TTC549 (cell line): Measurements from ENCODE around the gene FRZB.
"Not testable (repeated sequence)": the region's sequence is repeated elsewhere in the genome, so short reads cannot be mapped to it uniquely, and the experiment has no call there.

ENCODE experiments used
- FAIRE-seq: peaks from 2 replicates; lab custom pipeline; 2012; peaks lifted over from hg19 to GRCh38; lab: Jason Lieb, UNC

Gene FRZB, protein sequence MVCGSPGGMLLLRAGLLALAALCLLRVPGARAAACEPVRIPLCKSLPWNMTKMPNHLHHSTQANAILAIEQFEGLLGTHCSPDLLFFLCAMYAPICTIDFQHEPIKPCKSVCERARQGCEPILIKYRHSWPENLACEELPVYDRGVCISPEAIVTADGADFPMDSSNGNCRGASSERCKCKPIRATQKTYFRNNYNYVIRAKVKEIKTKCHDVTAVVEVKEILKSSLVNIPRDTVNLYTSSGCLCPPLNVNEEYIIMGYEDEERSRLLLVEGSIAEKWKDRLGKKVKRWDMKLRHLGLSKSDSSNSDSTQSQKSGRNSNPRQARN

DNA sequence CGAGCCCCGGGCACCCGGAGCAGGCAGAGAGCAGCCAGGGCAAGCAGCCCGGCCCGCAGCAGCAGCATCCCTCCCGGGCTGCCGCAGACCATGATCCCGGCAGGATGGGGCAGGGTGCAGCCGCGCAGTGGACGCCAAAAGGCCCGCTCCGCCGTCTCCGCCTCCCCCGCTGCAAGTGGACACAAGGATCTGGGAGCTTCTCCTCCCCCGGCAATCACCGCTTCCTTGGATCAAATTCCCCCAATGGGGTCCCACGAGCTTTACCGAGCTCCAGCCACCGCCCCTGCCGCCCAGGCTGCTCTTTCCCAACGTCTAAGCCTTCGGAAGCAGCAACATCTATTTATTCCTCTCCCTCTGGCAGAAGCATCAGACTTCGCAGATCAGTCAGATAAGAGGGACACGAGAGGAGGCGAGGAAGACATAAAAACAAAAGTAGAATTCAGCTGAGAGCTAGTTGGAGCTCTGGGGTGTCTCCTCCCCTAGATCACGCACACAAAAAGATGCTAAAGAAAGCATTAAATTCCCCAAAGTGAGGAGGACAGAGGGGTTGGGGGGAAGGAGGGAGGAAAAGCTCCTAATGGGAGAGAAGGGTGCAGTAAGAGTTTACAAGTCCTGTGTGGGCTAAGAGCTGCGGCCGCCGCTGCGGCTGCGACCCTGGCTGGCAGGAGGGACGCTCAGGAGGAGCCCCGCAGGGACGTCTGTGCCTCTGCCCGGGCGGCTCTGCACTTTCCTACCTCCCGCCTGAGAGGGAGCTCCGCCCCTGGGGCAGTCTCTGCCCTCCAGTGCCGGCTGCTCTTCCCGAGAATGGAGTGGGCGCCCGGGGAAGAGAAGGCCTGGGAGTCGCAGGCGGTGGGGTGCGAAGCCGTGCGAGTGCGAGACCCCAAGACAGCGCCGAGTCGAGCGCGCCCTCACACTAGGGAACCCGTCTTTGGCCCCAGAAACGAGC is at the start of gene FRZB:
TSS of gene FRZB (minus strand) at position 177 of the 946 bp plus-strand sequence. CDS start at position 92, 85 bp downstream.
- FAIRE-seq = no peak

DNA sequence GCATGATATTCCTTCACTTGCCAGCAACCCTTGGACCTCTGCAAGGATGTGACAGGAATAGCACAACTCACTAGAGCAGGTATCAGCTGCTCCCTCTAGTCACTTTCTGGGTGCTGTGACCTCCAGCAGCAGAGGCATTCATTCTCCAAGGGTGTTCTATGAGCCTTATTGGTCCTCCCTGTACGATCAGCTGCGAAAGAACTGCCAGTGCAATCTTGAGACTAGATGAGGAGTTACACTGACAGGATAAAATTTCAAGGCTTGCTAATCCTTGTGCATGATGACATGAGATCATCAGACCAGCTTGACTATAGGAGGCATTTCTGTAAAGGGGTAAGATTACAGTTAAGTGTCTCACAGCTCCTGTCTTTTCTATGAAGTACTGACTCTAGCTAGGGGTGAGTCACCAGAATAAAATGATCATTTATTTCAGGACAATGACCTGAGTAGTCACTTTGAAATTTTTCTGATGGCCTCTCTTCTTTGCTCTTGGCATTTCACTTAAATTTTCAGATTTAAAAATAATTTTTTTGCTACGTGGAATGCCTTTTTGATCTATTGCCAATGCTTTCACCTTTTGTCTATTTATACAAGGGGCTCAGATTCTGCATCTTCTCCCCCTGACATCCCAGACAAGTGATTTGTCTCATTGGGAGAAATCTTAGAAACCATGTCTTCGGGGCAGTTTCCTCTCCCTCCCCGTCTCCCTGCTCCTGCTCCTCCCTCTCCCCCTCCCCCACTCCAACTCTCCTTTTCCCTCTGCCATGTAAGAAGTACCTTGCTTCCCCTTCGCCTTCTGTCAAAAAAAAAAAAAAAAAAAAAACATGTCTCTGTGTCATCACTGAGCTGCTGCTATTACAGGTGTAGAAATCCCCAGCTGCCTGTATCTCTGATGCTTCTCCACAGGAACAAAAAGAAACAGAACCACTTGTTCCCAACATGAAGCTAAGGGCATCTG is 49.2 kb upstream of the FRZB start:
- FAIRE-seq = no peak

DNA sequence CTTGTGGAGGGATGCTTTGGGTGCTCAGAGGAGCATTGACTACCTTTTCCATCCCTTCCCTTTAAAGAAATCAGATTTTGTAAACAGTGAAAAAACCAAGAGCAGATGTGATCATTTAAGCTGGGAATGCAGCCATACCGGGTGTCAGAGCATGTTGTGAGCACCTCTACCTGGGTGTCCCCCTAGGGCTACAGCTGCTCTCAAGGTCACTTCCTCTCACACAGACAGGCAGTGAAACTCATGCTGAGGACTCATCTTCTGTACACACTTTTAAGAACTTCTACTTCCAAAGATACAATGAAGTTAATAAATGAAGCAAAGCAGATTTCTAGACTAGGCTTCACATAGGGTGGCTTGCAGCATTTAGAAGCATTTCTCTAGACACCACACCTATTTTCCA is 48.4 kb upstream of the FRZB start:
- FAIRE-seq = no peak

DNA sequence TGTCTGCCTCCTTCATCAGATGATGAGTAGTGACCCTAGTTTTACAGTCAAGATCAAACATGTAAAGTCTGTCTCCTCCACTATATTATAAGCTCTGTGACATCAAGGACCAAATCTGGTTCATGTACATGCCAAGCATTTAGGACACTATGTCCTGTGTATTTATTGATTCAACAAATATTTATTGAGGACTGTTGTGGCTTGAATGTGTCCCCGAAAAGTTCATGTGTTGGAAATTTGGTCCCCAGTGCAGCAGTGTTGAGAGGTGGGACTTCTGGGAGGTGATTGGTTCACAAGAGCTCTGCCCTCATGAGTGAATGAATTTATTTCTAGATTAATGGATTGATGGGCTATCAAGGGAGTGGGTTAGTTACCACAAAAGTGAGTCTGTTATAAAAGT is 46.6 kb upstream of the FRZB start:
- FAIRE-seq = no peak

DNA sequence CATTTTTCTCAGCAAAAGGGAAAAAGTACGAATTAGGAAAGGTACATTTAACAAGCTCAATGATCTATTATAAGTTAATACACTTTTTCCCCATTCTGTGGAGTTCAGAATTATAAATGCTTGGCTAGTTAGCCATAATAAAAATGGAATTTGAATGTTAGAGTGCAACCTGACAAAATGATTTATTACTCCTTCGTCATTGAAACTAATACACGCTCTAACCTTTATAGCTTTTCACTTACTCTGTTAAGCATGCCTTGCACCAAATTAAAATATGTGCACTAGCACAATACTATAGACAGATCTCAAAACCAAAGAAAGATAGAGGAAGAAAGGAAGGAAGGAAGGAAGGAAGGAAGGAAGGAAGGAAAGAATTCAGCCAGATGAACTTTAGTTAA is 46.1 kb upstream of the FRZB start:
- no peak for FAIRE-seq

DNA sequence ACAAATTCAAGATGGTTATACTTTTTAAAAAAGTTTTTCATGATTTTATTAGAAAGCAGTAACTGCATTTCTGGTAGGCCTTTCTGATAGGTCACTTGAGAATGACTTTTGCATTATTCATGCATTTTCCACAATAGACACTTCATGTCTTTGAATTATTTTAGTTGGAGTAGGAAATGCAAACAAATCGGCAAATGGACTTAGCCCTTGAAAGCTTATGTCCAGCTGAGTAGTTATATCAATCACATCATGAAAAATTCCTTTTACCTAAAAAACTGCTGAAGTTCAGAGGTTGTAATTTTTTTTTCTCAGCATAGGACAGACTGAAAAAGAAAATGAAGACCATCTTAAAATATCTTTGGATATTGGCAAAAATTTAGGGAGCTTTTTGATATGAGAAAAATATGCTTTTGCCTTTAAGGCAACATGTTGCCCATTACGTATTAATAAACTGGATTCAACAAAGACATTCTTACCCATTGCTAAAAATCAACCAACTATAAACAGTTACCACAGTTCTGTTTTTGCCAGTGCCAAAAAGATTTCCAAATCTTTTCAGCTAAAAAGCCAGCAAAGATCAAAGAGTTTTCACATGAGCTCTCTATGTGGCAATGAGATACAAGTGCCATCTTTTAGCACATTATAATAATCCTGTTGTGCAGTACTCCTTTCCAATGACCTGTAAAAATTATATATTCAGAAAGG is 45.5 kb upstream of the FRZB start:
- no peak for FAIRE-seq

DNA sequence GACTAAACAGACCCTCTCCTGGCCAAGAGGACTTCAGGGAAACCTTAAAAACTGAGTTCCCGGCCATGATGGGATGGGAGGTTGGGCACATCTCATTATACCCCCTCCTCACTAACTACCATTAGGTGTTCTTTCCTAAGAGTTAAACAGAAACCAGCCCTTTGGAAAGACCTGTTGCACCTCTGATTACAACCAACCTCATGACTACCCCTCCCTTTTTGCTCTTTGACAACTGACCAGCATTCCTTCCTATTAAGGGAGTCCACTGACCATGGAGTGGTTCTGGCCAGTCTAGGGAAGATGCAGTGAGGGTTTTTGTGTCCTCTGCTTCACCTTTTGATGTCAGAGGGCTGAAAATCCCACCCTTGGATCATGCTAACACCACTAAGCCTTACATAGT is 44.5 kb upstream of the FRZB start:
- FAIRE-seq = no peak

DNA sequence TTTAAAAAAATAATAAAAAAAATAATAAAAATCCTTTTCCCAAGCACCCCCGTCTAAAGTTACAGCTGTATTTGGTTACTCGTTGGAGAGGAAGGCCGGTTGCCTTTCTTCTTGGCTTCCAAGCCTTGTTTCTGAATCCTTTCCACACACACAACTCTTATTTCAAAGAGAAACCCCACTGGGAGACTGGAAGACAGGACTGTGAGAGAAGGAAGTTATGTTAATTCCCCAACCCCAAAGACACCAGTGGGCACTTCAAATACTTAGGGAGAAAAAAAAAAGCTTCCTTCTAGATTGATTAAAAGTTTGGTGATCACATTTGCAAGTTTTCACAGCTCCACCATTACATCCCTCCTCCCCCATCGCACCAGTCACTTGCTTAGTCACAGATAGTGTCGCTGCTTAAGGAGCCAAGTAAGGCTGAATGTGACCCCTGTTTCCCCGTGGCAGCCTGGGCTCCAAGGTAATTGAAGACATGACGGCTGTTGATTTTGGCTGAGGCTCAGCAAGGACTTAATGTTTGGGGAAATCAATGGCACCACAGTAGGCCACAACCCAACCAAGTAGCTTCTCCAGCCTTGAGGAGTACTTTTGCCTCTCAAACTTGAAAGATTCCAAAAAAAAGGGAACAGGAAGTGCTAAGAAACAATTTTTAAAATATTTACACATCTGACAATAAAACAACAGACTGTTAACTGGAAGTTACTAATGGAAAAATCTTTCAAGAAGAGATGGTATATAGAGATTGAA is 40.8 kb upstream of the FRZB start:
- no peak for FAIRE-seq

DNA sequence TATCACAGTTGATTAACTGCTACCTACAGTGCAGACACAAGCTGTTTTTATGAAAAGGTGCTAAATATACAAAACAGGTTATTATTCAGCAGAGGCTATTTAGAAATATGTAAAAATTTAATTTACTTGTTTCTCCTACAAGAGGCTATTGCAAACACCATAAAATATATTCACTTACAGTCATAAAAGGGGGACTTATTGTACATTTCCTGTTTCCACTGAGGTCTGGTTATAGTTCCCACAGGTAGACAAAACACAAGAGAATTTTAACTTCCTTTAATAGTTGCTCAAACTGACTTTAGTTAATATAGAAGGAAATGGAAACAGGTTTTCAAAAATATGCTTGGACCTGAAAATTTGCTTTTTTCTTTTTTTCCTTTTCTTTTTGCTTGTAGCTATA is 40.0 kb upstream of the FRZB start:
- FAIRE-seq = no peak

DNA sequence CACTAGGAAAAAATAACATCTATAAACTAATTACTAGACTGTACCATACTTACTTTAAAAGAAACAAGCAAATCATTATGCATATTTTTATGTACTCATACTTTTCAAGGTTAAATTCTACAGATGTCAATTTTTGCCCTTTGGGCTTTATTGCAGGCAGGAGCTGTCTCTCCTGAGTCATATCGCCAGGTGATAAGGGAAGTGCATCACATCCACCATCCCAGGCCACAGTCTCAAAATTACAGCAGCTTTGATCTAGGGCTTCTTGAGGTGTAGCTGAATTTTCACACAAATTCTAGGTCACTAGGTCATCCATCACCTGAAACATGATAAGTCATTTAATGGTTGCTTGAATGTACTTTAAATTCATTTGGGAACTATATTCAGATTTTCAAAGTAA is 38.4 kb upstream of the FRZB start:
- no peak for FAIRE-seq

DNA sequence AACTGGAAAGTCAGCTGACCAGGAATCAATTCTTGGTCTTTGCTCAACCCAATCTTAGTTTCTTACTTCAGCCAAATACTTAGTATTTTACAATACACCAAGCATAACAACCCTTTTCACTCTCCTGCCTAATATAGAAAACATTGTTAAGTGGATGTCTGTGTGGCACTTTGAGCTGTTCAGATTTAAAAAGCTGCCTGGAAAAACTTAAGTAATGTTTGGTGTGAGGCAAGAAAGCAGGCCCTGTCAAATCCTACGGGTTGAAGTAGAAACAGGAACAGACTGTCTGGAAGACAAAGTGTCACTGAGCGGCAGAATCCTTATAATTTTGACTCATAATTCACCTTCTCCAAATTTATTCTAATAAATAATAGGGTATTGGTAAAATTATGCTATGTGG is 37.1 kb upstream of the FRZB start:
- no peak for FAIRE-seq

DNA sequence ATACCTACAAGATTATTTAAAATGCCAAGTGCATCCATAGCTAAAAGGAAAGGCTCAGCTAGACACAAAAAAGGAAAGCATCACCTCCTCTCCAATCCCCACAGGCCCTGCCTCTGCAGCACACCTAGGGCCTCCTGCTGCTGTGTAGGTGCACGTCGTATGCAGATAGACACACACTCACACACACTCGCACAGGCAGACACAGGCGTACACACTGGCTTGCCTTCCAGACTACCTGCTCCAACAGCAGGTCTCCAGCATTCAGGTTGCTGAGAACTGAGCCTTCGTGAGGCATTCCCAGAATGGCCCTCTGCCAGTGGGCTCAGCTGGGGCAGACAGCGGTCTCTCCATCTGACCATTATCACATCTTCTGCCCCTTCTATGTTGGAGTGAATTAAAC is 35.3 kb upstream of the FRZB start:
- FAIRE-seq = no peak

DNA sequence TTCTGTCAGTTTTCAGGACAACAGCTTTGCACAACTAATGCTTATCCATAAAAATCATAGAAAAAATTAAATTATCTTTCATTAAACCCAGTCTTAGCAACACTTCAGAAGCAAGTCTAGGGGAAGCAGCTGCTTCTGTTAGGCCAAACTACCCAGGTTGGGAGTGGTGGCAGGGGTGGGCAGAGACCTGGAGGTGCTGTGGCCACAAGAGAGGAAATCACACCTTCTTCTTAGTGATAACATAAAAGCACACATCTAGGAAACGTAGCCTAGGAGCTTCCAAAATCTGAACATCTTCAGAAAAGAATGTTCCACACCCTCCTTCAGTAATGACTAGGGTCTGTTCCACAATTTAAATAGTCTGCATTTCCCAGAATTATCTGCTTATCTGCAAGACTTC is 32.3 kb upstream of the FRZB start:
- FAIRE-seq = no peak

DNA sequence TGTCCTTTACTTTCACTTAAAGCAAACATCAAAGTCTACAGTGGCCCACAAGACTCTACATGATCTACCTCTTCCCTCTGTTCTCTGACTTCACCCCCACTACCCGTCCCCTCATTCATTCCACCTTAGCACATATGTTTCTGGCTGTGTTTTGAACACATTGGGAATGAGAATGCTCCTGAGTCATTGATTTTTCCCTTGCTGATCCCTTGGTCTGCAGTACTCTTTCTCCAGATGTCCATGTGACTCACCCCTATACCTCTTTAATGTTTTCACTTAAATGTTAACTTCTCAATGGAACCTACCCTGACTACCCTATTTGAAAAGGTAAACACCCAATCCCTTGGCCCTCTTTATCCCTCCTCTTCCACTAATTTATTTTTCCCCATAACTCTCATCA is 30.7 kb upstream of the FRZB start:
- FAIRE-seq = no peak

DNA sequence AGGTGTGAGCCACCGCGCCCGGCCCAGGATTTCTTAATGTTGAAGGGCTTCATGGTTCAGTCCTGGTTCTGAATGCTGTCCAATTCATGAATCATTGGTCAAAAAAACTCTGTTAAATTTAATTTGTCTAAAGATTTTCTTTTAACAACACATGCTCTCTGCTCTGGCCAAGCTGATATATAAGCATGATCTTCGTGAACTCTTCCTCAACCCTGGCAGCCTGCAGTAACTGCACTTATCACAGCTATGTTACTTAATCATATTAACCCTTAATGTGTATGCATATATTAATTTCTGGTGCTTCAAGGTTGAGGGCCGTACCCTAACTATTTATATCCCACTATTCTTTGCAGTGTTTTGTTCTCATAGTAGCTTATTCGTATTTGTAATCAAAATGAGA is 29.4 kb upstream of the FRZB start:
- no peak for FAIRE-seq

DNA sequence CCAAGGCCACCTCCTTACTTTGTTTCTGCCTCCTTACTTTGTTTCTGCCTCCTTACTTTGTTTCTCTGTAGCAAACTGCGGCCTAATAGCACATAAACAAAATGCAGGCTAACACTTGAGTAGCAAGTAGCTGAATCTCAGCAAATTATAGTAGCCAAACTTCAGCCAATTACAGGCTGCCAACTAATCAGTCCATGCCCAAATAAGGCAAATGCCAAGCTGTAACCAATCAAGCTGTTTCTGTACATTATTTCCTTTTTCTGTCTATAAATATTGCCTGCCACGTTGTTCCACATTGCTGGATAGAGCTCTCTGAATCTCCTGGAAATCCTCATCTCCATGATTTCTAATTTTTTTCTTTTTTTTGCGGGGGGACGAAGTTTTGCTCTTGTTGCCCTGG is 28.7 kb upstream of the FRZB start:
- FAIRE-seq = no peak

DNA sequence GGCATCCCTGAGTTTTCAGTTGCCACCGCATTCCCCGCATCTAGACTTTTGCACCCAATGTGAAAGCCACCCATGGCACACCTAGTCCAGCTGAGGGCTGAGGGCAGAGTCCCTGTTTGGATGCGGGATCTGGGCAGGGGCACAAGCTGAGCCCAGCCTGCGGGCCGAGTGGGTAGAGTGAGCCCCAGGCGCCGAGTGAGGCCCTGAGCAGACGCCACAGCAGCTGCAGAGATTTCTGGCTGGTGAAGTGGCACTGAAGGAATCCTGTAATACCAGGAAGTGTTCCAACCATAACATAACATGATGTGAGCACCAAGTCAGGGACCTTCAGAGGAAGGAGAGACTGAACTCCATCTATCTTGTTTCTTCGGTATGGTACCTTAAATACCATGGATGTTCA is 27.7 kb upstream of the FRZB start:
- FAIRE-seq = no peak

DNA sequence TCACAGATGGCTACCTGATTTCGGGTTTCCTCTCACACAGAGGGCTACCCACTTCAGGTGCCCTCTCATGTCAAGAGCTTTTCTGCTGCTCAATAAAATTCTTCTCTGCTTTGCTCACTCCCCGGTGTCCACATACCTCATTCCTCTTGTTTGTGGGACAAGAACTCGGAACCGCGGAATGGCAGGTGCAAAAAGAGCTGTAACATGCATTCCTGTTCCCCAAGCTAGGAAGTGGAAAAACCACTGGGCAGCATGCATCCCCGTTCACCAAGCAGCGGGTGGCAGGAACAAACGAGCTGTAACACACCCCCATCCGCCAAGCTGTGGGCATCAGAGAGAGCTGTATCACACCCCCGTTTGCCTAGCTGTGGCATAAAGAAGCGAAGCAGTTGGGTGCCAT is 27.2 kb upstream of the FRZB start:
- FAIRE-seq = no peak

DNA sequence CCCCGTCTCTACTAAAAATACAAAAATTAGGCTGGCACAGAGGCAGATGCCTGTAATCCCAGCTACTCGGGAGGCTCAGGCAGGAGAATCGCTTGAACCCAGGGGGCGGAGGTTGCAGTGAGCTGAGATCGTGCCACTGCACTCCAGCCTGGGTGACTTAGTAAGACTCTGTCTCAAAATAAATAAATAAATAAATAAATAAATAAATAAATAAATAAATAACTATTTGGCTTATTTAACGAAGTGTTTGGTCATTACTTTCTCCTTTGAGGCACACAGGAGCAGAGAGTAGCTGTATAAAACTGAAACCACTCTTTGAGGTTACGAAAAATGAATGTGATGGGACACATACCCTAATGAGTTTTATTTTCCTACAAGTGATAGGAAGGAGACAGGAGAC is 26.6 kb upstream of the FRZB start:
- FAIRE-seq = not testable (repeated sequence)

DNA sequence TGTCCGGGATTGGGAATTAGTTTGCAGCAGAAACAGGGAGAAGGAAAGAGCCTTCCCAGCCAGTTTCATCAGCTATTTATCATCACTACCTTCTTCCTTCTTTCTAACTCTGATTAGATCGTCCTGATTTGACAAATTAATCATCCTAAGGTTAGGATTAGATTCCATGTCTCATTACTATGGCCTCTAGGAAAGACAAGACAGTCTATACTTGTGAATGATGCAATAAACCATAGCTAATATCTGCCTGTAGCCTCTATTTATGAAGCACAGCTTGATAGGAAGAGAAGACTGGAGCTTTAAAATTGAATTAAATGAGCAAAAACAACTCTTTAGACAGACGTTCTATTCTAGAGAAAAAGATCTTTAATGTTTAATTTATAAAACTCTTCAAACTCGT is 25.2 kb upstream of the FRZB start:
- no peak for FAIRE-seq

DNA sequence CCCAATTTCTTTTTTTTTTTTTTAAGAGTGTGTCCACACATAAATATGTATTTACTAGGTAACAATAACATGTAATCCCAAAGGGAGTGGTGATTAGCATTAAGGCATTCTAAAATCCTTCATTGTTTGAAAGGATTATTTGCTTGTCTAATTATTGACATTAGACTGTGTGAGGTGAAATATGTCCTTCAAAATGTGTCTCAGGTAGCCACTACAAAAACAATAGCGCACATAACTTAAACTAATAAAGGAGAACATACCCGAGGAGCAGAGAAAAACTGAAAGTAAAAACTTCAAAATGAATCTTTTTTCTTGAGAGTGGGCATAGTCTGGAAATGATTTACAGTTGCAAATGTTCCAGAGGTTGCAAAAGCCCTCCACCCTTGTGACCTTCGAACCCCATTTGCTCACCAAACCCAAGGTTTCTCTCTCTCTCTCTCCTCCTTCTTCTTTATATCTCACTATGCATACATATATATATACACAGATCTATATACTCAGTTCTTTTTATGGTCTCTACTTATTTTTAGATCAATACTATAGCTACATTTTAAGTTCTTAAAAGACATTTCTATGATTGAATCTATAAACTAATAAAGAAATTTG is 24.4 kb upstream of the FRZB start:
- FAIRE-seq = no peak
